Tibial nerve (tissue), 4 donors: ENCODE measurements around the gene ZNF606. TPM values are rescaled to one million over a fixed set of nuclear protein-coding genes. Genes with fewer than 3 reads are reported as not detected.

ENCODE experiments used
- DNase-seq, 2 donors: peaks; one replicate each; pipeline ENCODE4 v3.0.0-alpha.2; 2019; ENCODE audit warnings: low spot score in 2 of 2
- H3K27ac ChIP-seq, 4 donors: fragments of 200-600 bp; sonication (generic) in 3 of 4; one replicate each; pipeline ENCODE4 v1.5.1; 2017 to 2019; ENCODE audit warnings: mild to moderate bottlenecking in 1 of 4
- H3K27me3 ChIP-seq, 2 donors: fragments of 200-600 bp; sonication (generic) in 1 of 2; one replicate each; pipeline versions ENCODE4 v1.5.1 to v1.6.0; 2017 to 2019
- H3K36me3 ChIP-seq, 3 donors: fragments of 200-600 bp; sonication (generic); one replicate each; pipeline ENCODE4 v1.5.1; 2018 to 2019
- H3K4me1 ChIP-seq, 4 donors: fragments of 200-600 bp; sonication (generic) in 3 of 4; one replicate each; pipeline ENCODE4 v1.5.1; 2017 to 2019
- H3K4me3 ChIP-seq, 4 donors: fragments of 200-600 bp; sonication (generic) in 3 of 4; one replicate each; pipeline ENCODE4 v1.5.1; 2017 to 2019; ENCODE audit warnings: mild to moderate bottlenecking in 1 of 4, moderate library complexity in 1 of 4
- H3K9me3 ChIP-seq, 4 donors: fragments of 200-600 bp; sonication (generic) in 3 of 4; one replicate each; pipeline ENCODE4 v1.5.1; 2017 to 2019
- EP300 ChIP-seq, 2 donors: sonication (generic); formaldehyde crosslinking; IDR thresholded peaks; one replicate each; pipeline ENCODE4 v1.6.1; 2017; ENCODE audit warnings: antibody characterized with exemption in 2 of 2, mild to moderate bottlenecking in 1 of 2
- POLR2A ChIP-seq, 2 donors: fragments of 450-650 bp; IDR thresholded peaks; one replicate each; pipeline ENCODE4 v1.6.1; 2017; ENCODE audit warnings: antibody characterized with exemption in 2 of 2, mild to moderate bottlenecking in 2 of 2, moderate library complexity in 2 of 2
- WGBS, 2 donors: methylation state at CpG; one replicate each; pipeline ENCODE4 v1.1.5; 2018; 5-methylcytosine and 5-hydroxymethylcytosine counted together
- total RNA-seq, 4 donors: library from RNA; depleted of rRNA; stranded (reverse); fragments of >200 nt; gene quantifications; one replicate each; pipeline ENCODE4 v1.1.0, GENCODE V29; 2016
- TF ChIP-seq, protein P1 (sequence below), 5 experiments: fragments of 200-600 bp in 3 of 5; fragments of 450-650 bp in 2 of 5; sonication (generic) in 3 of 5; IDR thresholded peaks; one replicate each; pipeline ENCODE4 v1.5.1; 2016 to 2019; ENCODE audit warnings: antibody characterized with exemption in 5 of 5, mild to moderate bottlenecking in 3 of 5, moderate library complexity in 2 of 5

ZNF606 gene
- total RNA-seq, 4 donors from 2014 or later: 24.6 to 44.4 (median 37.7) TPM

DNA sequence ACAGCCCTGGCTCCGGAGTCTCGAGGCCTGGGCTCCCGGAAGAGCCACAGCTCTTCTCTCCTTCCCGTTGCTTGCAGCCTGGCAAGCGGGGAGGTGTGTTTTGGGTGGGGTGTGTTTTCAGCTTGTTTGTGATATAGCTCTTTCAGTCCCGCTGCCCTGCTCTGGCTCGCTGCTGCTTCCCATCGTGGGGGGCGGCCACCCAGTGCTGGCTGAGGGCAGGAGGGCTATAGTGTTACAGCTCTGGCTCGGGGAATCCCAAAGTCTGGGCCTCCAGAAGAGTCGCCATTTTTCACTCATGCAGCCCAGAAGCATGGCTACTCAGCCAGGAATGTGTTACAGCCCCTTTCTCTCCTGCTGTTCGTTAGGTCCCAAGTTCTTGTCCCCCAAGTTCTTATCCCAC lies 52.9 kb downstream of the ZNF606 start:
- Histone ChIP-seq H3K27me3 (no peaks in the 10 kb centered on the region), H3K27ac (no peak overlapping the region), H3K9me3 (peaks cover 0 to 83% (median 4%) of the 10 kb centered on the region in 4 donors), H3K36me3 (peaks cover 0 to 22% (median 0%) of the 10 kb centered on the region in 3 donors), H3K4me1 (peaks cover 0 to 11% (median 4%) of the 10 kb centered on the region in 4 donors), H3K4me3 (no peak overlapping the region)
- DNase-seq: no peak
- 88 to 89% methylated on average over 11 to 12 of the region's 12 CpGs for WGBS, 2 donors
- TF ChIP-seq EP300 (IDR thresholded peaks at IDR 0.05) (no peak), POLR2A (IDR thresholded peaks at IDR 0.05) (no peak)
- TF ChIP-seq, protein P1, sequence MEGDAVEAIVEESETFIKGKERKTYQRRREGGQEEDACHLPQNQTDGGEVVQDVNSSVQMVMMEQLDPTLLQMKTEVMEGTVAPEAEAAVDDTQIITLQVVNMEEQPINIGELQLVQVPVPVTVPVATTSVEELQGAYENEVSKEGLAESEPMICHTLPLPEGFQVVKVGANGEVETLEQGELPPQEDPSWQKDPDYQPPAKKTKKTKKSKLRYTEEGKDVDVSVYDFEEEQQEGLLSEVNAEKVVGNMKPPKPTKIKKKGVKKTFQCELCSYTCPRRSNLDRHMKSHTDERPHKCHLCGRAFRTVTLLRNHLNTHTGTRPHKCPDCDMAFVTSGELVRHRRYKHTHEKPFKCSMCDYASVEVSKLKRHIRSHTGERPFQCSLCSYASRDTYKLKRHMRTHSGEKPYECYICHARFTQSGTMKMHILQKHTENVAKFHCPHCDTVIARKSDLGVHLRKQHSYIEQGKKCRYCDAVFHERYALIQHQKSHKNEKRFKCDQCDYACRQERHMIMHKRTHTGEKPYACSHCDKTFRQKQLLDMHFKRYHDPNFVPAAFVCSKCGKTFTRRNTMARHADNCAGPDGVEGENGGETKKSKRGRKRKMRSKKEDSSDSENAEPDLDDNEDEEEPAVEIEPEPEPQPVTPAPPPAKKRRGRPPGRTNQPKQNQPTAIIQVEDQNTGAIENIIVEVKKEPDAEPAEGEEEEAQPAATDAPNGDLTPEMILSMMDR (IDR thresholded peaks at IDR 0.05): no peak

DNA sequence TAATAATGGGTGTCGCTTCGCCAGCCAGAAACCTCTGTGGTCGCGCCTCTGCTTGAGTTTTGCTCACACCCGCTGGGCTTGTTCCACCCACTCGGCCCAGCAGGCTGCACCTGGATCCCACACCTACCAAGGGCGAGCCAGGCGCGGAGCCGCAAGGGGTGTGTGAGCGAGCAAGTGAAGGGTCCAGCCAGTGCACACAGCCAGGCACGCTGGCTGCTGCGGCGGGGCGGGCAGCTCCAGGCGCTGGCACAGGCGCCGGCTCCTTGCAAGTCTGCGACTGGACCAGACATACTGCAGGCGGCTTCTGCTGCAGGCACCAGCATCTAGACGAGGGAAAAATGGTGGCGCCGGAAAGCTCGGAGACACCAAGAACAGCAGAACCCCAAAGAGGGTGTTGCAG lies 53.3 kb downstream of the ZNF606 start:
- TF ChIP-seq EP300 (IDR thresholded peaks at IDR 0.05) (no peak), POLR2A (IDR thresholded peaks at IDR 0.05) (no peak)
- TF ChIP-seq, protein P1 (IDR thresholded peaks at IDR 0.05): no peak
- peaks cover 0 to 27% (median 2%) of the 10 kb centered on the region in 3 donors for H3K36me3 ChIP-seq
- 91 to 94% methylated on average over 24 of the region's 24 CpGs for WGBS, 2 donors
- H3K9me3 ChIP-seq: peaks cover 0 to 84% (median 4%) of the 10 kb centered on the region in 4 donors
- H3K27ac ChIP-seq: no peak overlapping the region
- no peak overlapping the region for H3K4me3 ChIP-seq
- H3K27me3 ChIP-seq: no peaks in the 10 kb centered on the region
- DNase-seq: no peak
- peaks cover 0 to 11% (median 4%) of the 10 kb centered on the region in 4 donors for H3K4me1 ChIP-seq

DNA sequence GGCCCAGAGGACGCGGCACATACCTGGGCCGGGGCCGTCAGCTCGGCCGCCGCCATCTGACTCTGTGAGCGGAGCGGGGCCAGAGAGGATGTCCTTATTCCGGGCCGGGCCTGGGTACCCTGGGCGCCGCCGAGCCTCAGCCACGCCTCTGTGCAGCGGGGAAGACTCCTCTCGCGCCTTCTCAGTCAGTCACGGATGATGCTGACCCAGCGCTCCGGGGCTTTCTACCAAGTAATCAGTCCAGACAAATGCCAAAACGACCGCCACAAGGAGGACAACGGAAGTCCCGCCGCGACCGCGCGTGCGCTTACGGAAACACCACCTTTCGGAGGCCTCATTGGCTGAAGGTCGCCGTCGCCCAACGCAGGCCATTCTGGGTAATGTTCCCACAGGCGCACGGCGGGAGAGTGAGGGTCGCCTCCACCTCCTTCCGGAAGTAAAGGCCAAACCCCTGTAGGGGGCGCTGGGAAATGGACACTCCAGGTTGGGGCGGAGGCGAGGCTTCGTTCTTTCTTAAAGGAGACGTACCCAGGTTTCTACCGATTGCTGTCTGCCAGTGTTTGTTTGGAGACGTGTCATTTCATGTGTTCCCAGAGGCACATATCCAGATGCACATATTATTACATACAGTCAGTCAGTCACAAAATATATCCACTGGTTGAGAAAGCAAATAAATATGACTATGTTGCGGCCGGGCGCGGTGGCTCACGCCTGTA lies 55.0 kb downstream of the ZNF606 start, which contains the start of gene ZNF256:
ZNF256 (minus strand) TSS at position 288 of the 716 bp plus-strand sequence; CDS start at position 56, 232 bp downstream.
- 11 to 12% methylated on average over 38 of the region's 54 CpGs for WGBS, 2 donors
- Histone ChIP-seq H3K27me3 (no peaks in the 10 kb centered on the region), H3K4me1 (peaks cover 0 to 11% (median 4%) of the 10 kb centered on the region in 4 donors), H3K9me3 (peaks cover 0 to 86% (median 6%) of the 10 kb centered on the region in 4 donors), H3K36me3 (peaks cover 0 to 35% (median 6%) of the 10 kb centered on the region in 3 donors), H3K4me3 (peak within 1 kb of the TSS; percentile 45 to 70 (median 66)), H3K27ac (peak within 1 kb of the TSS in 3 of 4 donors; percentile 76 to 82 (median 78))
- peak; percentile 74 to 84 for DNase-seq
- peak in 1 of 2 donors; percentile 23 for TF ChIP-seq POLR2A (IDR thresholded peaks at IDR 0.05)
- peak in 1 of 2 donors; percentile 82 for TF ChIP-seq EP300 (IDR thresholded peaks at IDR 0.05)
- TF ChIP-seq, protein P1 (IDR thresholded peaks at IDR 0.05): peak; percentile 38 to 70 (median 46)

DNA sequence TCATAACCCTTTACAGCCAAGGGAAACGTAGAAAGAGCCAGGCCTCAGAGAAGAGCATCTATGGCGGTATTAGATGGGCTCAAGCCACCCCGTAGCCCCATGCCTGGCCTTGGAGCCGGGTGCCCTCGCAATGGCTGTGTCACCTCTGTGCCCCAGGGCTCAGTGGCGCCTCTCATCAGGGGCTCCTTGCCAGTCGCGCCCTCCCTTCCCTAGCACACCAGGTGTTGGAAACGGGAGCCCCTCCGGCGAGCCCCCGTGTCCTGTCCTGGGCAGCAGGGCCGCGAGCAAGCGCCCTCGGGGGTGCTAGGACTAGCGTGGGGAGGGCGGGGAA lies 55.6 kb downstream of the ZNF606 start:
- Histone ChIP-seq H3K9me3 (peaks cover 0 to 87% (median 9%) of the 10 kb centered on the region in 4 donors), H3K36me3 (peaks cover 0 to 41% (median 12%) of the 10 kb centered on the region in 3 donors), H3K4me1 (peaks cover 0 to 11% (median 4%) of the 10 kb centered on the region in 4 donors), H3K27me3 (no peaks in the 10 kb centered on the region), H3K4me3 (peak overlapping the region; percentile 45 to 70 (median 66)), H3K27ac (peak overlapping the region in 3 of 4 donors; percentile 76 to 82 (median 78))
- TF ChIP-seq POLR2A (IDR thresholded peaks at IDR 0.05) (no peak), EP300 (IDR thresholded peaks at IDR 0.05) (no peak)
- TF ChIP-seq, protein P1 (IDR thresholded peaks at IDR 0.05): no peak
- WGBS, 2 donors: 1 to 3% methylated on average over 11 to 16 of the region's 18 CpGs
- DNase-seq: no peak

DNA sequence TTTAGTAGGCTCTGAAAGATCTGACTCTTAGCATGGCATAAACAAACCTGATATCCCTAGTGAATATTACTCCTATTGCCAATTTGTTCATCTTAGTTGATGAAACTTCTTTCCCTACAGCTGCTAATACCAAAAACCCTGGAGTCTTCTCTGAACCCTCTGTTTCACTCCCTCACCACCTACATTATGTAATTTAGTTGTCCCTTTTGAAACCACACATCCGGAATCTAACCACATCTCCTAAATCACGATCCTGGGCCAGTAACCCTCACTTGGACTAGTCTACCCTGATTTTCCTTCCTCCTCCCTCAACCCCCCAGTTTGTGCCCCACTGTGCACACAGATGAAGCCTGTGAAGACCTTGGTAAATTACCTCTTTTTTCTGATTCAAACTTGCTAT lies 56.3 kb downstream of the ZNF606 start:
- TF ChIP-seq POLR2A (IDR thresholded peaks at IDR 0.05): no peak
- no peak overlapping the region for H3K27ac ChIP-seq
- H3K27me3 ChIP-seq: no peaks in the 10 kb centered on the region
- peaks cover 0 to 48% (median 19%) of the 10 kb centered on the region in 3 donors for H3K36me3 ChIP-seq
- peak overlapping the region in 2 of 4 donors; percentile 69 to 70 for H3K4me3 ChIP-seq
- H3K9me3 ChIP-seq: peaks cover 0 to 88% (median 11%) of the 10 kb centered on the region in 4 donors
- no peak for DNase-seq
- 61 to 77% methylated on average over 2 of the region's 2 CpGs for WGBS, 2 donors
- H3K4me1 ChIP-seq: peaks cover 0 to 11% (median 4%) of the 10 kb centered on the region in 4 donors
